ENCODE measurements around the gene GANAB.

DNA sequence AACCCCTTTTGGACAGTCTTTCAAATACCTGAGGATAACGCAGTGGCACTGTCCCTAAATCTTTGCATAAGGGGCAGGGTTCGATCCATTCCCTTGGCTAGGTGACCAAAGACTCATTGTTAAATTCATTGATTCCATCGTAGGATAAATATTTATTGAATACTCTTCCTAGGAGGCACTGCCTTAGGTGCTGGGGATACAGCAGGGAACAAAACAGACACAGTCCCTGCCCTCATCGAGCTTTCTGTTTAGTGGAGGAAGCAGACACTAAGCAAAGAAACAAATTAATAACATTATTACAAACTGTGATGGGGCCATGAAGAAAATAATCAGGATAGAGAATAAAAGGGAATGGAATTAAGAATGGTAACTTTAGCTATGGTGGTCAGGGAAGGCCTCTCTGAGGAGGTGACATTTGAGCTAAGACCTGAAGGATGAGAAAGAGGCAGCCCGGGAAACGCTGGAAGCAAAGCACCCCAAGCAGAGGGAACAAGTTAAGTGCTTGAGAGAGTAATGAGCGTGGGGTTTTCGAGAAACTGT is 25.3 kb downstream of the GANAB start:
- TF ChIP-seq, protein P1, sequence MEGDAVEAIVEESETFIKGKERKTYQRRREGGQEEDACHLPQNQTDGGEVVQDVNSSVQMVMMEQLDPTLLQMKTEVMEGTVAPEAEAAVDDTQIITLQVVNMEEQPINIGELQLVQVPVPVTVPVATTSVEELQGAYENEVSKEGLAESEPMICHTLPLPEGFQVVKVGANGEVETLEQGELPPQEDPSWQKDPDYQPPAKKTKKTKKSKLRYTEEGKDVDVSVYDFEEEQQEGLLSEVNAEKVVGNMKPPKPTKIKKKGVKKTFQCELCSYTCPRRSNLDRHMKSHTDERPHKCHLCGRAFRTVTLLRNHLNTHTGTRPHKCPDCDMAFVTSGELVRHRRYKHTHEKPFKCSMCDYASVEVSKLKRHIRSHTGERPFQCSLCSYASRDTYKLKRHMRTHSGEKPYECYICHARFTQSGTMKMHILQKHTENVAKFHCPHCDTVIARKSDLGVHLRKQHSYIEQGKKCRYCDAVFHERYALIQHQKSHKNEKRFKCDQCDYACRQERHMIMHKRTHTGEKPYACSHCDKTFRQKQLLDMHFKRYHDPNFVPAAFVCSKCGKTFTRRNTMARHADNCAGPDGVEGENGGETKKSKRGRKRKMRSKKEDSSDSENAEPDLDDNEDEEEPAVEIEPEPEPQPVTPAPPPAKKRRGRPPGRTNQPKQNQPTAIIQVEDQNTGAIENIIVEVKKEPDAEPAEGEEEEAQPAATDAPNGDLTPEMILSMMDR (IDR thresholded peaks at IDR 0.05), result no peak
- no peak for TF ChIP-seq EP300 (IDR thresholded peaks at IDR 0.05; ENCODE audit: low read depth)
